K562 (cell line): ENCODE measurements around the gene MARCHF9. TPM values are rescaled to one million over a fixed set of nuclear protein-coding genes. Genes with fewer than 3 reads are reported as not detected.
A peak's percentile ranks its signal among the peaks of the same experiment; 100 is the strongest.

Experiments used
- BCL6 ChIP-seq: fragments of 250-450 bp; sonication (Bioruptor Pico); IDR thresholded peaks from 2 replicates; pipeline ENCODE4 v1.4.0; 2020
- JUNB ChIP-seq: fragments of 450-650 bp; formaldehyde crosslinking; conservative IDR thresholded peaks from 2 replicates; pipeline ENCODE4 v1.4.0; 2020; ENCODE audit warnings: mild to moderate bottlenecking
- MTA3 ChIP-seq: fragments of 450-650 bp; formaldehyde crosslinking; IDR thresholded peaks from 2 replicates; pipeline ENCODE4 v1.6.1; 2017; ENCODE audit warnings: mild to moderate bottlenecking, borderline replicate concordance
- NFXL1 ChIP-seq: fragments of 450-650 bp; formaldehyde crosslinking; IDR thresholded peaks from 2 replicates; pipeline ENCODE4 v1.4.0; 2021; ENCODE audit warnings: mild to moderate bottlenecking
- RB1 ChIP-seq: fragments of 450-650 bp; IDR thresholded peaks from 2 replicates; pipeline ENCODE4 v1.6.1; 2017; ENCODE audit warnings: low read depth, mild to moderate bottlenecking
- SRSF9 ChIP-seq: fragments of 200-400 bp; formaldehyde crosslinking; IDR thresholded peaks from 2 replicates; pipeline ENCODE4 v1.6.1; 2017; ENCODE audit warnings: low read depth, low read length, borderline replicate concordance
- TARDBP ChIP-seq: fragments of 450-650 bp; IDR thresholded peaks from 2 replicates; pipeline ENCODE4 v1.6.1; 2016
- ZFX ChIP-seq: sonication (generic); formaldehyde crosslinking; IDR thresholded peaks from 2 replicates; pipeline ENCODE4 v1.8.0; 2022; ENCODE audit warnings: mild to moderate bottlenecking, missing genetic modification reagents, moderate library complexity
- polyA plus RNA-seq, 8 experiments: library from polyadenylated mRNA; depleted of rRNA in 4 of 8; stranded (reverse) in 5 of 8; unstranded in 3 of 8; fragments of >200 nt; fragmentation: Nextera tagmentation in 2 of 8; fragmentation: Illumina TruSeq in 1 of 8; extraction: Ambion mirVana in 2 of 8; extraction: Trizol in 1 of 8; gene quantifications; 2 replicates each; pipeline versions ENCODE4 v1.2.1 to v1.2.3, GENCODE V29; 2011 to 2014; ENCODE audit warnings: inconsistent platforms in 1 of 8, missing spikeins in 1 of 8
- total RNA-seq, 7 experiments: library from RNA; depleted of rRNA in 6 of 7; stranded (reverse); fragments of >200 nt in 6 of 7; fragmentation: Illumina TruSeq in 2 of 7; extraction: Trizol in 2 of 7; gene quantifications; 2 replicates each; pipeline versions ENCODE4 v1.2.1 to v1.2.3, GENCODE V29; 2011 to 2021; ENCODE audit warnings: low replicate concordance in 1 of 7
- TF ChIP-seq, protein P1 (sequence below), 2 experiments: fragments of 450-650 bp; IDR thresholded peaks; 2 replicates each; pipeline ENCODE4 v1.6.1; 2016; ENCODE audit warnings: mild to moderate bottlenecking in 2 of 2, borderline replicate concordance in 1 of 2, low read depth in 1 of 2, moderate library complexity in 1 of 2

The MARCHF9 gene
- total and polyA plus RNA-seq, 9 of the 15 experiments (the other 6 are each of a cell fraction or from before 2014, with no cell fraction given), result 0.80 to 12.4 (median 6.2) TPM

DNA sequence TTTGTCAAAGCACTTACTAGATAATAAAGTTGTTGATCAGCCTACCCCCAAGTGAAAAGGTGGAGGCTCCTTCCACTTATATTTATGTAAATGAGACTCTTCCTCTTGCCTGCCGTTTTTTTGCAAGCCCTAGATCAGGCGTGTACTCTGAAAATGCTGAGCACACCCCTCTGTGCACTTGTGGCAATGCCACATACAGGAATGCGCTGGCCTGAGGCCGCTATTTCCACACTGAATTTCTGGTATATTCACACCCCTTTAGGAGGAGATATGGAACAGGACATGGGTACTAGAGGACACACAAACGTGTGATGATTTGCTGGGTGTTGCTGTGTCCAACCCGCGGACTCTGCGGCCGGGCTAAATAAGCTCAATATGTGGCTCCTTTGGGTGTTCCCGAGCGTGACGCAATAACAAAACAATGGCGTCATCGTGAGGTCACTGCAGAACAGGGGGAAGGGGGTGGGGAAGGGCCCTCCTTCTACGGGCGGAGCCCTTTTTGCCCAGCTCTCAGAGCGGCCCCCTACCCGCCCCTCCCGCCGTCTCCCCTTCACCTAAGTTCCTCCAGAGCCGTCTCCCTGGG lies 10.6 kb upstream of the MARCHF9 start (continued):
- peak; percentile 99 for TF ChIP-seq MTA3
- no peak for TF ChIP-seq SRSF9
- TF ChIP-seq, protein P1, sequence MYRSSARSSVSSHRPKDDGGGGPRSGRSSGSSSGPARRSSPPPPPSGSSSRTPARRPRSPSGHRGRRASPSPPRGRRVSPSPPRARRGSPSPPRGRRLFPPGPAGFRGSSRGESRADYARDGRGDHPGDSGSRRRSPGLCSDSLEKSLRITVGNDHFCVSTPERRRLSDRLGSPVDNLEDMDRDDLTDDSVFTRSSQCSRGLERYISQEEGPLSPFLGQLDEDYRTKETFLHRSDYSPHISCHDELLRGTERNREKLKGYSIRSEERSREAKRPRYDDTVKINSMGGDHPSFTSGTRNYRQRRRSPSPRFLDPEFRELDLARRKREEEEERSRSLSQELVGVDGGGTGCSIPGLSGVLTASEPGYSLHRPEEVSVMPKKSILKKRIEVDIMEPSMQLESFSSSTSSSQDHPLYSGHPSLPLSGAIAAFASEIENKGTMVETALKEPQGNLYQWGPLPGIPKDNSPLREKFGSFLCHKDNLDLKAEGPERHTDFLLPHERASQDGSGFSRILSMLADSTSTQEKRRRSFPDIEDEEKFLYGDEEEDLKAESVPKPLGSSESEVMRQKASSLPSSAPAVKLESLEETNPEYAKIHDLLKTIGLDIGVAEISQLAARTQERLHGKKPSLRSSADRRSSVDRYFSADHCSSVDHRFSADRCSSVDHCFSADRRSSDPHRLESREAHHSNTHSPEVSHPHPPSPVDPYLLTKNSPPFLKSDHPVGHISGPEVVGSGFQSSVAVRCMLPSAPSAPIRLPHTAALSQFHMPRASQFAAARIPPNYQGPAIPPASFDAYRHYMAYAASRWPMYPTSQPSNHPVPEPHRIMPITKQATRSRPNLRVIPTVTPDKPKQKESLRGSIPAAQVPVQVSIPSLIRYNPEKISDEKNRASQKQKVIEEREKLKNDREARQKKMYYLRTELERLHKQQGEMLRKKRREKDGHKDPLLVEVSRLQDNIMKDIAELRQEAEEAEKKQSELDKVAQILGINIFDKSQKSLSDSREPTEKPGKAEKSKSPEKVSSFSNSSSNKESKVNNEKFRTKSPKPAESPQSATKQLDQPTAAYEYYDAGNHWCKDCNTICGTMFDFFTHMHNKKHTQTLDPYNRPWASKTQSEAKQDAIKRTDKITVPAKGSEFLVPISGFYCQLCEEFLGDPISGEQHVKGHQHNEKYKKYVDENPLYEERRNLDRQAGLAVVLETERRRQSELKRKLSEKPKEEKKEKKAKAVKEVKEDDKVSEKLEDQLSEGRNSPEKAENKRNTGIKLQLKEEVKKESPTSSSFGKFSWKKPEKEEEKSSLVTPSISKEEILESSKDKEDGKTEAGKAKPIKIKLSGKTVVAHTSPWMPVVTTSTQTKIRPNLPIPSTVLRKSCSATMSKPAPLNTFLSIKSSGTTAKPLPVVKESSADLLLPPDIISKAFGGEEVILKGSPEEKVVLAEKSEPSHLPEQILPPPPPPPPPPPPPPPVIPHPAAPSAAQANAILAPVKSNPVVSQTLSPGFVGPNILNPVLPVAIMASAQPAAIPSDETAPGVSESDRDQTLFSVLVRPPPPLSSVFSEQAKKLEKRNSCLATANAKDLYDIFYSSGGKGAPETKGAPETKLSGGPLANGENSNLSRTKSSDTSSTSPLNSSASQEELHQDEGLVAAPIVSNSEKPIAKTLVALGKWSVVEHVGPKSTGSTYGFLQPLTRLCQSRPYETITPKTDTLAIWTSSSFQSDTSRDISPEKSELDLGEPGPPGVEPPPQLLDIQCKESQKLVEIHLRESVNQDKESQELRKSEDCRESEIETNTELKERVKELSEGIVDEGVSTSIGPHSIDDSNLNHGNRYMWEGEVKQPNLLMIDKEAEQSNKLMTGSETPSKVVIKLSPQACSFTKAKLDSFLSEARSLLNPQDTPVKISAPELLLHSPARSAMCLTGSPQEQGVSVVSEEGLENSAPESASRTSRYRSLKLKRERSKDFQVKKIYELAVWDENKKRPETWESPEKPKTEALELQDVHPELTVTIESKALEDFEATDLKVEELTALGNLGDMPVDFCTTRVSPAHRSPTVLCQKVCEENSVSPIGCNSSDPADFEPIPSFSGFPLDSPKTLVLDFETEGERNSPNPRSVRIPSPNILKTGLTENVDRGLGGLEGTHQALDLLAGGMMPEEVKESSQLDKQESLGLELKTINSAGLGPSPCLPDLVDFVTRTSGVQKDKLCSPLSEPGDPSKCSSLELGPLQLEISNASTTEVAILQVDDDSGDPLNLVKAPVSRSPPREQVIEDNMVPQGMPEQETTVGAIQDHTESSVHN (IDR thresholded peaks at IDR 0.05; ENCODE audit: borderline replicate concordance in 1 of 2, low read depth in 1 of 2), result 0 out of 4 replicates have a peak, but pooled peaks of 1 of the 2 experiments have one; percentile 24
- peak; percentile 41; the same call in 1 of the 2 replicates for TF ChIP-seq RB1
- 0 out of 2 replicates have a peak, but pooled peaks have one; percentile 13 for TF ChIP-seq JUNB (CRISPR knock-in tag)
- 0 out of 2 replicates have a peak, but pooled peaks have one; percentile 52 for TF ChIP-seq ZFX
- TF ChIP-seq NFXL1, result no peak
- no peak for TF ChIP-seq BCL6 (CRISPR knock-in tag)
- TF ChIP-seq TARDBP, result peak; percentile 94
